Subcutaneous abdominal adipose tissue (tissue), 5 donors: Measurements from ENCODE around the gene VAT1L.

Source experiments
- H3K27ac ChIP-seq: one replicate; pipeline ENCODE4 v1.7.0; 2013; ENCODE audit warnings: low read depth, mild to moderate bottlenecking, inconsistent platforms, low read length, moderate library complexity
- H3K27me3 ChIP-seq, 5 donors: one replicate each; pipeline ENCODE4 v1.7.0; 2013; ENCODE audit warnings: low read length in 5 of 5, inconsistent platforms in 1 of 5; ENCODE audit not compliant: control insufficient read depth in 5 of 5, insufficient read depth in 4 of 5
- H3K36me3 ChIP-seq, 5 donors: one replicate each; pipeline ENCODE4 v1.7.0; 2013; ENCODE audit warnings: low read length in 5 of 5; ENCODE audit not compliant: control insufficient read depth in 5 of 5, insufficient read depth in 5 of 5
- H3K4me1 ChIP-seq, 5 donors: one replicate each; pipeline ENCODE4 v1.7.0; 2013; ENCODE audit warnings: low read length in 5 of 5, mild to moderate bottlenecking in 3 of 5, moderate library complexity in 1 of 5; ENCODE audit not compliant: control insufficient read depth in 5 of 5, insufficient read depth in 5 of 5
- H3K4me3 ChIP-seq, 5 donors: one replicate each; pipeline ENCODE4 v1.7.0; 2013; ENCODE audit warnings: low read length in 5 of 5, low read depth in 1 of 5
- H3K9ac ChIP-seq, 5 donors: one replicate each; pipeline ENCODE4 v1.7.0; 2013; ENCODE audit warnings: low read length in 5 of 5, mild to moderate bottlenecking in 4 of 5, moderate library complexity in 3 of 5
- H3K9me3 ChIP-seq, 5 donors: one replicate each; pipeline ENCODE4 v1.7.0; 2013; ENCODE audit warnings: low read length in 5 of 5; ENCODE audit not compliant: control insufficient read depth in 5 of 5
- donor health status: healthy.
- donor health status: healthy.
- donor health status: healthy.
- donor health status: healthy.
- donor health status: healthy.

Gene VAT1L

DNA sequence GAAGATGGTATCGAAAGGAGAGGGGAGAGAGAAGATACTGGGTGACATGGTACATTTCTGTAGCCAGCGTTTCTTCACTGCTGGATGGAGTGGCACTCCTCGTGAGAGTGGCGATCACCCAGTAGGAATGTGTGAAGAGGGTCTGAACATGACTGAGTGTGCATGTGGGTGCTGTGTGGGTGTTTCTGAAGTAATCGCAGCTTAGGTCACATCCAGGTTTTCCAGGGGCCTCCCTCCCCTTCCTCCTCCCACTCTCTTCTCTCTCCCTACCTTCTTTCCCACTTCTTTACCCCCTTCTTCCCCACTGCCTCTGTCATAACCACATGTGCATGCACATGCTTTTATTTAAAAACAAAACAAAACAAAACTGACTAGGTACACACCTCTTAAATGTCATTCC lies 235.8 kb downstream of the VAT1L start:
- Histone ChIP-seq H3K4me3 (no peak overlapping the region), H3K9ac (no peak overlapping the region), H3K4me1 (no peaks in the 10 kb centered on the region), H3K27me3 (peaks cover 0 to 2% (median 0%) of the 10 kb centered on the region in 5 donors), H3K36me3 (no peaks in the 10 kb centered on the region), H3K27ac (no peak overlapping the region), H3K9me3 (no peaks in the 10 kb centered on the region)

DNA sequence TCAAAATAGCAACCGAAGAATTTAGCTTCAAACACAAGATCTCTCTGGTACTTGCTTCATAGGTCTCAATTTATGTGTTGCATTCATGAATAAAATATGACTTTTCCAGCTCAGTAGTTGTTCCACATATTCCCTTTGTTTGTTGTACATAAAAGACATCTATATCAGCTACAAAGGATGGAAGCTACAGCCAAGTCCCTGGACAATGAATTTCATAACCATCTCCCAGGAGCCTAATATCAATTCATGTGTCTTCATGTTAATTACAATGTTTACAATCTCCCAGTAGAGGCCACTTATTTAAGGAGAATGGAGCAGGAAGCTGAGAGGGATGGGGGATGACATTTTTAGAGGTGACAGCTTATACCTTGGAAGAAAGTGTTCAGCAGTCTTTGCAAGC lies 237.3 kb downstream of the VAT1L start:
- no peaks in the 10 kb centered on the region for H3K9me3 ChIP-seq
- no peaks in the 10 kb centered on the region for H3K4me1 ChIP-seq
- H3K27ac ChIP-seq: no peak overlapping the region
- H3K9ac ChIP-seq: no peak overlapping the region
- H3K27me3 ChIP-seq: peaks cover 0 to 2% (median 0%) of the 10 kb centered on the region in 5 donors
- H3K36me3 ChIP-seq: no peaks in the 10 kb centered on the region
- H3K4me3 ChIP-seq: no peak overlapping the region

DNA sequence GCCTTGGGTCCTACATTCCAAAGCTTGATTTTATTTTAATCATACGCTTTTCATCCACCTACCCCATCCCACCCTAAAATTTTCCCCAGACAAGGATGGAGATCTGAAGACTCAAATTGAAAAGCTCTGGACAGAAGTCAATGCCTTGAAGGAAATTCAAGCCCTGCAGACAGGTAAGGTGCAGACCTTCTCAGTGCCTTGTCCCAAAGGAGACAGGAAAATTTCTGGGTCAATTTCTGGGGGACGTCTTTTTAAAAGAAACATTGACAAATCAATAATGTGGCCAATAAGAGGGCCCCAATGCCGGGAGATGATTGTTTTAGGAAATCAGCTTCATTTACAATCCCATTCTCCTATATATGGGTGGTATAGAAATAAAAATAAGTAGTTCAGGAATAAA lies 239.7 kb downstream of the VAT1L start:
- no peaks in the 10 kb centered on the region for H3K36me3 ChIP-seq
- H3K9ac ChIP-seq: no peak overlapping the region
- no peak overlapping the region for H3K4me3 ChIP-seq
- no peaks in the 10 kb centered on the region for H3K27me3 ChIP-seq
- no peak overlapping the region for H3K27ac ChIP-seq
- H3K9me3 ChIP-seq: no peaks in the 10 kb centered on the region
- H3K4me1 ChIP-seq: no peaks in the 10 kb centered on the region
